Stimulated activated CD8-positive, alpha-beta memory T cell treated with anti-CD3 and anti-CD28 coated beads, Interleukin-4, amount 100 ng/mL, for 4 hours (primary cell): ENCODE results near the gene LMTK2.
A peak's percentile ranks its signal among the peaks of the same experiment; 100 is the strongest.

Experiments used
- DNase-seq, 2 donors: peaks; one replicate each; pipeline ENCODE4 v3.0.0-alpha.2; 2020; ENCODE audit warnings: low read depth in 2 of 2, low spot score in 1 of 2

Gene LMTK2

GRCh38 chr7:98202367-98203195 is 95.9 kb downstream of the LMTK2 start:
- DNase-seq, result peak; percentile 19 to 50

- no peak for DNase-seq
Measured at GRCh38 chr7:98203261-98203963, 96.8 kb downstream of the LMTK2 start.

- no peak for DNase-seq
Measured at GRCh38 chr7:98203964-98204605, 97.4 kb downstream of the LMTK2 start.

- no peak for DNase-seq
Measured at GRCh38 chr7:98204670-98205069, 98.0 kb downstream of the LMTK2 start.

GRCh38 chr7:98205162-98205845 is 98.6 kb downstream of the LMTK2 start:
- no peak for DNase-seq

- DNase-seq, result no peak
Measured at GRCh38 chr7:98206451-98207330, 100.0 kb downstream of the LMTK2 start.

- no peak for DNase-seq
Measured at GRCh38 chr7:98209166-98209920, 102.7 kb downstream of the LMTK2 start.

GRCh38 chr7:98210513-98211220 is 104.0 kb downstream of the LMTK2 start:
- no peak for DNase-seq

- DNase-seq, result no peak
Measured at GRCh38 chr7:98211221-98211675, 104.6 kb downstream of the LMTK2 start, which contains the start of gene BHLHA15. BHLHA15 (plus strand) TSS chr7:98211439; CDS start chr7:98212310, 871 bp downstream.

GRCh38 chr7:98211676-98212531 is 105.2 kb downstream of the LMTK2 start:
- DNase-seq, result no peak

GRCh38 chr7:98212532-98213041 is 105.9 kb downstream of the LMTK2 start:
- no peak for DNase-seq

GRCh38 chr7:98213296-98213887 is 106.7 kb downstream of the LMTK2 start:
- no peak for DNase-seq

GRCh38 chr7:98213888-98214810 is 107.5 kb downstream of the LMTK2 start:
- no peak for DNase-seq

GRCh38 chr7:98214811-98215321 is 108.2 kb downstream of the LMTK2 start:
- DNase-seq, result no peak

GRCh38 chr7:98215561-98216495 is 109.2 kb downstream of the LMTK2 start:
- DNase-seq, result no peak
